GM13977 (cell line): ENCODE data around the gene NT5DC2.

Source experiments
- DNase-seq: peaks from one replicate; pipeline ENCODE4 v3.0.0; 2012; ENCODE audit warnings: low spot score
- CTCF ChIP-seq: IDR thresholded peaks from 2 replicates; pipeline ENCODE4 v1.5.1; 2012; ENCODE audit warnings: mild to moderate bottlenecking, control low read depth; ENCODE audit not compliant: insufficient read depth; ENCODE audit errors: extremely low read depth, missing control alignments
- in situ Hi-C: fragments of 300-500 bp; cut with MboI; formaldehyde crosslinking; loops from one replicate; pipeline ENCODE4 v1.12.0; 2022; ENCODE audit warnings: low sequenced_read_pairs, low pct_unique_long_range_greater_than_20kb, mixed read lengths, inconsistent platforms; ENCODE audit not compliant: unreplicated experiment

Gene NT5DC2

GRCh38 chr3:52539010-52539653, 5.5 kb upstream of the NT5DC2 start:
- no peak for DNase-seq
- in situ Hi-C loops = no loop called here
- no peak for TF ChIP-seq CTCF

- no peak for TF ChIP-seq CTCF
- in situ Hi-C loops = no loop called here
- no peak for DNase-seq
Observed at GRCh38 chr3:52537726-52538421, 4.2 kb upstream of the NT5DC2 start.

DNA sequence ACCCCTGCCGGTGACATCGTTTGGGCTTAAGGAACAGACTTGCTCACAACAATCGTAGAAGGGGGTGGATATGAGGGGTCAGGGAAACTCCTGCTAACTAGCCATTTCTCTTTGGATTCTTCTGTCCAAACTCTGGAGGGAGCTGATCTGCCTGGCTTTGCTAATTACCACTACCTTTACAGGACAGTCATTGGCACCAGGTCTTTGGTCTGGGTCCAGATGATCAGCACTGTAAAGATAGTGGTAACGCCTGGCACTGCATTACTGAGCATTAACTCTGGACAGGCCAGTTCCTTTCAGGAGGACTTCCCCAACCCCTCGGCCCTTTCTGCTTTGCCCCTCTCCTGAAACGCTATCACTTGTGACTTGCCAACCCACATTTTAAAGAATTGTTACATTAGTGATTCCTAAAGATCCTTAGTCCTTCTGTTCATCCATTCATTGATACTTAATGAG, 3.5 kb upstream of the NT5DC2 start:
- TF ChIP-seq CTCF = no peak
- in situ Hi-C loops = no loop called here
- no peak for DNase-seq

DNA sequence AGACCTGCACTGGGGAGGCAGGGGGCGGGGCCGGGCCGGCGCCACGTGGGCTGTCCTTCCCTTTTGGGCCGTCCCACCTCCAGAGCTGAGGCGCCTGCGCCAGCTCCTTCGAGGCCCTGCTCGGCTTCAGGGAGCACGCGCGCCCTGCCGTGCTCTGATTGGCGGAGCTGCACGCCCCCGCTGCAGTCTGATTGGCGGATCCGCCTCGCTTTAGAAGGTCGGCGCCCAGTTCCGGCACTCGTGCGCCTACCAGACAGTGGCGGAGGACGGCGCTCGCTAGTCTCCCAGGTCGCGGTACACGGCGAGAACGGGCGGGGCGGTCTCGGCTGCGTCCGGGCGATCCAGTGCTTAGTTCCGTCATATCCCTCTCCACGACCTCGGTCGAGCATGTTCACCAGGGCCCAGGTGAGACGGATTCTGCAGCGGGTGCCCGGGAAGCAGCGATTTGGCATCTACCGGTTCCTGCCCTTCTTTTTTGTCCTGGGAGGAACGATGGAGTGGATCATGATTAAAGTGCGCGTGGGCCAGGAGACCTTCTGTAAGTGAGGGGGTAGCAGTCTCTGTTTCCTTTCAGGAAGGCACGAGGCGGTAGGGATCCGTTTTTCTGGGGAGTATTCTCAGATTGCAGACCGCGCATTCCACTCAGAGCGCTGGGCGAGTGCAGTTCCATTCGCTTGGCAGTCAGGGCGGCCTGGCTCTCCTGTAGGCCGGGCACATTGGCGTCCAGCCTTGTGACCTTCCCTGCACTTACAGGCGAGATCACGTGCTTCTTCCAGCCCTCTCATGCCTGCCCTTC, 2.9 kb upstream of the NT5DC2 start, which contains the start of gene UQCC5:
Gene UQCC5 (plus strand): TSS at position 237 of the 796 bp plus-strand sequence. CDS start 151 bp downstream, at position 388.
- TF ChIP-seq CTCF = peak; percentile 14
- peak; percentile 98 for DNase-seq
- in situ Hi-C loops = no loop called here

DNA sequence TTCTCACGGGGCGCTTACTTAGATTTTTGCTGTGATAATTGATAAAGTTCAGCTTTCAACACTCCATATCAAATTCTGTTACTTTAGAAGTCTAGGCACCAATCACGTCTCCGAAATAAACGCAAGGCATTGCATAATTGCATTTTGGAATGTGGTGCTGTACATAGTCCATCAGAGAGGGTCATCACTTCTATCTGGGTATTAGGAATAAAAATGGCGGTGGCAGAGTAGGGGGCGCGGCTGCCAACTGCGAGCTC, 2.4 kb upstream of the NT5DC2 start:
- in situ Hi-C loops = no loop called here
- DNase-seq = no peak
- TF ChIP-seq CTCF = no peak

DNA sequence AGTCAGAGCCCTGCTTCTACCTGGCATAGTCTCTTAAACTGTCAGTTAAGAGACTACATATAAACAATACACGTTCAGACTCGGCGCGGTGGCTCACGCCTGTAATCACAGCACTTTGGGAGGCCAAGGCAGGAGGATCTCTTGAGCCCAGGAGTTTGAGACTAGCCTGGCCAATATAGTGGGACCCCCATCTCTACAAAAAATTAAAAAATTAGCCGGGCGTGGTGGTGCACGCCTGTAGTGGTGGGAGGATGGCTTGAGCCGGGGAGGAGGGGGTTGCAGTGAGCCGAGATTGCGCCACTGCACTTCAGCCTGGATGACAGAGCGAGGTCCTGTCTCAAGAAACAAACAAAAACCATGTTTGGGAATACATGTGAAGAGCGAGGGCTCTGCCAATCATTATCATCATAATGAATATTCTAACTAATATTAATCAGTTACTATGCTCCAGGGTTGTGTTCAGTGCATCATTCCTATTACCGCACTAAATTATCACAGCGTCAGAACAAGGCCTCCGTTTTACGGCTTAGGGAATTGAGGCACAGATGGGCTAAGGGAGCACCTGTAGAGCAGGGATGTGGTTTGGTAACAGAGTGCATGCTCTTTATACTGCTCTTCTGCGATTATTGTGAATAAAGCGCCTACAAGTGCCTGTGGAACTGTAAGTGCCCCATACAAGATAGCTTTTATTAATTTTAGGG, 1.9 kb upstream of the NT5DC2 start:
- in situ Hi-C loops = no loop called here
- DNase-seq = peak; percentile 20
- no peak for TF ChIP-seq CTCF
